HepG2 (cell line): ENCODE data around the gene KIF3A. TPM values are rescaled to one million over a fixed set of nuclear protein-coding genes. Genes with fewer than 3 reads are reported as not detected.

Experiments used
- ATM ChIP-seq: fragments of 450-650 bp; IDR thresholded peaks from 2 replicates; pipeline ENCODE4 v1.7.1; 2017; ENCODE audit warnings: mild to moderate bottlenecking, borderline replicate concordance
- EZH2 ChIP-seq: conservative IDR thresholded peaks from 2 replicates; pipeline ENCODE4 v1.6.1; 2012; ENCODE audit warnings: mild to moderate bottlenecking, low read depth, low read length, moderate library complexity
- GATA4 ChIP-seq: sonication (generic); IDR thresholded peaks from 2 replicates; pipeline ENCODE4 v1.6.1; 2016; ENCODE audit warnings: antibody characterized with exemption, low read depth, borderline replicate concordance
- KDM3A ChIP-seq: IDR thresholded peaks from 2 replicates; pipeline ENCODE4 v1.6.1; 2018; ENCODE audit warnings: low read depth, missing compliant biosample characterization
- MIER2 ChIP-seq: IDR thresholded peaks from 2 replicates; pipeline ENCODE4 v1.6.1; 2016; ENCODE audit warnings: missing biosample characterization, missing genetic modification reagents
- NBN ChIP-seq: fragments of 450-650 bp; conservative IDR thresholded peaks from 2 replicates; pipeline ENCODE4 v1.6.1; 2017
- NFYB ChIP-seq: sonication (generic); formaldehyde crosslinking; IDR thresholded peaks from 2 replicates; pipeline ENCODE4 v1.4.0; 2020; ENCODE audit warnings: missing genetic modification reagents
- NKX3-1 ChIP-seq: sonication (generic); formaldehyde crosslinking; IDR thresholded peaks from 2 replicates; pipeline ENCODE4 v1.5.0; 2020; ENCODE audit warnings: missing genetic modification reagents
- NRL ChIP-seq: sonication (generic); formaldehyde crosslinking; IDR thresholded peaks from 2 replicates; pipeline ENCODE4 v1.5.0; 2020; ENCODE audit warnings: missing genetic modification reagents, mild to moderate bottlenecking, moderate library complexity, borderline replicate concordance
- PAWR ChIP-seq: sonication (generic); formaldehyde crosslinking; IDR thresholded peaks from 2 replicates; pipeline ENCODE4 v1.4.0; 2020; ENCODE audit warnings: missing genetic modification reagents, mild to moderate bottlenecking, borderline replicate concordance
- PRPF4 ChIP-seq: fragments of 200-400 bp; formaldehyde crosslinking; IDR thresholded peaks from 2 replicates; pipeline ENCODE4 v1.6.1; 2016; ENCODE audit warnings: low read length, low read depth; ENCODE audit not compliant: poor library complexity, severe bottlenecking
- SMARCE1 ChIP-seq: fragments of 450-650 bp; IDR thresholded peaks from 2 replicates; pipeline ENCODE4 v1.6.1; 2017; ENCODE audit warnings: borderline replicate concordance
- ZBTB21 ChIP-seq: sonication (generic); formaldehyde crosslinking; IDR thresholded peaks from 2 replicates; pipeline ENCODE4 v1.4.0; 2020; ENCODE audit warnings: missing genetic modification reagents
- ZNF205 ChIP-seq: IDR thresholded peaks from 2 replicates; pipeline ENCODE4 v1.6.1; 2018; ENCODE audit warnings: missing biosample characterization, missing genetic modification reagents
- ZNF207 ChIP-seq: fragments of 450-650 bp; IDR thresholded peaks from 2 replicates; pipeline ENCODE4 v1.6.1; 2016; ENCODE audit warnings: antibody characterized with exemption, borderline replicate concordance
- ZNF557 ChIP-seq: sonication (generic); formaldehyde crosslinking; IDR thresholded peaks from 2 replicates; pipeline ENCODE4 v1.4.0; 2020; ENCODE audit warnings: missing genetic modification reagents
- ZNF577 ChIP-seq: sonication (generic); formaldehyde crosslinking; IDR thresholded peaks from 2 replicates; pipeline ENCODE4 v1.4.0; 2020; ENCODE audit warnings: mild to moderate bottlenecking, low read depth, missing genetic modification reagents, borderline replicate concordance
- ZNF589 ChIP-seq: sonication (generic); formaldehyde crosslinking; conservative IDR thresholded peaks from 2 replicates; pipeline ENCODE4 v1.8.0; 2022; ENCODE audit warnings: mild to moderate bottlenecking, moderate library complexity, missing genetic modification reagents
- polyA plus RNA-seq, 8 experiments: library from polyadenylated mRNA; depleted of rRNA in 3 of 8; stranded (reverse) in 7 of 8; unstranded in 1 of 8; fragments of >200 nt; fragmentation: Illumina TruSeq in 4 of 8; extraction: Trizol in 4 of 8; gene quantifications; 2 replicates each; pipeline versions ENCODE4 v1.2.1 to v1.2.3, GENCODE V29; 2011 to 2016; ENCODE audit warnings: low read depth in 4 of 8, missing spikeins in 1 of 8, mixed read lengths in 1 of 8; ENCODE audit not compliant: insufficient read depth in 1 of 8
- total RNA-seq, 5 experiments: library from RNA; depleted of rRNA; stranded (reverse); fragments of >200 nt; fragmentation: Illumina TruSeq; extraction: Trizol; gene quantifications; 2 replicates each; pipeline ENCODE4 v1.2.3, GENCODE V29; 2016; ENCODE audit warnings: low read depth in 1 of 5
- TF ChIP-seq, protein P1 (sequence below): sonication (generic); formaldehyde crosslinking; IDR thresholded peaks from 2 replicates; pipeline ENCODE4 v1.4.0; 2020; ENCODE audit warnings: low read depth, mild to moderate bottlenecking, missing genetic modification reagents
- TF ChIP-seq, protein P2 (sequence below): sonication (generic); formaldehyde crosslinking; IDR thresholded peaks from 2 replicates; pipeline ENCODE4 v1.5.0; 2020; ENCODE audit warnings: mild to moderate bottlenecking, missing genetic modification reagents, borderline replicate concordance
- TF ChIP-seq, protein P3 (sequence below): sonication (generic); formaldehyde crosslinking; IDR thresholded peaks from 2 replicates; pipeline ENCODE4 v1.4.0; 2020; ENCODE audit warnings: mild to moderate bottlenecking, missing genetic modification reagents

The KIF3A gene
- total and polyA plus RNA-seq, 2 of the 13 experiments (the other 11 are each of a cell fraction or from before 2014, with no cell fraction given), result 2.3 to 8.4 TPM

DNA sequence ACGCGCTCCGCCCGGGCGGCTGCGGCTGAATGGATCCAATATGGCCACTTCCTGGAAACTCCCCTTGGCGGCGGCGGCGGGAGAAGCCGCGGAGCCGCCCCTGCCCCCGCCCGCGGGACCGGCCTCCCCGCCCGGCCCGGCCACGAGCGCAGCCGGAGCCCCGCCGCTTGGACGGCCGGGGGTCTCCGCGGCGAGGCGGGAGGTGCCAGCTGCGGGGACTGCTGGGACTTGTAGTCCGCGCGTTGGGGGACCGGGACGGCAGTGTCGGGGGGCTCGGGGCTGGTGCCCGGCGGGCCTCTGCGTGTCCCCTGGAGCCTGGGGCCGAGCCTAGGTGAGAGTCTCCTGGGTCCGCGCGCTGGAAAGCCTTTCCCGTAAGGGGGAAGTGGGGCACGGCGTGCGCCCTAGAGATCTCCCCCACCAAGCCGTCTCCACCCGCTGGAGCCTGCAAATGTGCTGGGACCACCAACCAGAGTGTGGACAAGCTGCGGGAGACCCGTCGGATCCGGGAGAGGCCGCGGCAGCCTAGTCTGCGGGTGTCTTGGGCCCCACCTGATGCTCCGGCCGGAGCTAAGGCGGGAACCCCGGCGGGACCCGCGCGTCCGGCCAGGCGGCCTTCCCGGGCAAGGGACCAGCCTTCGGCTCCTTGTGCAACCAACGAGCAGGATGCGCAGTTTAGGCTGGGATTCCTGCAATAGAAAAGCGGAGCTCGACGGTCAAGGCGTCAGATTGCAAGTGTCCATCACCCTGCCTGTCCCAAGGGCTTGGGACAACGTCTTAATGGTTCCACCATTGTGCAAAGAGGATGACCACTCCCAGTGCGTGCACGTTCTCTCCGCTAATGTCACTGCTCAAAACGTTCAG is 40.1 kb upstream of the KIF3A start, which contains the start of gene SEPTIN8 (continued):
- TF ChIP-seq NBN (no peak), MIER2 (CRISPR knock-in tag) (no peak), PAWR (CRISPR knock-in tag) (no peak), ATM (no peak), ZNF207 (no peak), ZNF205 (CRISPR knock-in tag) (peak; percentile 58; the same call in 1 of the 2 replicates), ZNF589 (CRISPR knock-in tag) (0 out of 2 replicates have a peak, but pooled peaks have one; percentile 33), PRPF4 (no peak), EZH2 (no peak), NFYB (no peak), KDM3A (no peak), NRL (CRISPR knock-in tag) (peak; percentile 59), ZNF577 (CRISPR knock-in tag) (no peak), ZNF557 (CRISPR knock-in tag) (no peak), ZBTB21 (CRISPR knock-in tag) (no peak), NKX3-1 (CRISPR knock-in tag) (no peak), GATA4 (no peak), SMARCE1 (no peak)
- TF ChIP-seq, protein P1, sequence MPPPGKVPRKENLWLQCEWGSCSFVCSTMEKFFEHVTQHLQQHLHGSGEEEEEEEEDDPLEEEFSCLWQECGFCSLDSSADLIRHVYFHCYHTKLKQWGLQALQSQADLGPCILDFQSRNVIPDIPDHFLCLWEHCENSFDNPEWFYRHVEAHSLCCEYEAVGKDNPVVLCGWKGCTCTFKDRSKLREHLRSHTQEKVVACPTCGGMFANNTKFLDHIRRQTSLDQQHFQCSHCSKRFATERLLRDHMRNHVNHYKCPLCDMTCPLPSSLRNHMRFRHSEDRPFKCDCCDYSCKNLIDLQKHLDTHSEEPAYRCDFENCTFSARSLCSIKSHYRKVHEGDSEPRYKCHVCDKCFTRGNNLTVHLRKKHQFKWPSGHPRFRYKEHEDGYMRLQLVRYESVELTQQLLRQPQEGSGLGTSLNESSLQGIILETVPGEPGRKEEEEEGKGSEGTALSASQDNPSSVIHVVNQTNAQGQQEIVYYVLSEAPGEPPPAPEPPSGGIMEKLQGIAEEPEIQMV (CRISPR knock-in tag), result no peak
- TF ChIP-seq, protein P2, sequence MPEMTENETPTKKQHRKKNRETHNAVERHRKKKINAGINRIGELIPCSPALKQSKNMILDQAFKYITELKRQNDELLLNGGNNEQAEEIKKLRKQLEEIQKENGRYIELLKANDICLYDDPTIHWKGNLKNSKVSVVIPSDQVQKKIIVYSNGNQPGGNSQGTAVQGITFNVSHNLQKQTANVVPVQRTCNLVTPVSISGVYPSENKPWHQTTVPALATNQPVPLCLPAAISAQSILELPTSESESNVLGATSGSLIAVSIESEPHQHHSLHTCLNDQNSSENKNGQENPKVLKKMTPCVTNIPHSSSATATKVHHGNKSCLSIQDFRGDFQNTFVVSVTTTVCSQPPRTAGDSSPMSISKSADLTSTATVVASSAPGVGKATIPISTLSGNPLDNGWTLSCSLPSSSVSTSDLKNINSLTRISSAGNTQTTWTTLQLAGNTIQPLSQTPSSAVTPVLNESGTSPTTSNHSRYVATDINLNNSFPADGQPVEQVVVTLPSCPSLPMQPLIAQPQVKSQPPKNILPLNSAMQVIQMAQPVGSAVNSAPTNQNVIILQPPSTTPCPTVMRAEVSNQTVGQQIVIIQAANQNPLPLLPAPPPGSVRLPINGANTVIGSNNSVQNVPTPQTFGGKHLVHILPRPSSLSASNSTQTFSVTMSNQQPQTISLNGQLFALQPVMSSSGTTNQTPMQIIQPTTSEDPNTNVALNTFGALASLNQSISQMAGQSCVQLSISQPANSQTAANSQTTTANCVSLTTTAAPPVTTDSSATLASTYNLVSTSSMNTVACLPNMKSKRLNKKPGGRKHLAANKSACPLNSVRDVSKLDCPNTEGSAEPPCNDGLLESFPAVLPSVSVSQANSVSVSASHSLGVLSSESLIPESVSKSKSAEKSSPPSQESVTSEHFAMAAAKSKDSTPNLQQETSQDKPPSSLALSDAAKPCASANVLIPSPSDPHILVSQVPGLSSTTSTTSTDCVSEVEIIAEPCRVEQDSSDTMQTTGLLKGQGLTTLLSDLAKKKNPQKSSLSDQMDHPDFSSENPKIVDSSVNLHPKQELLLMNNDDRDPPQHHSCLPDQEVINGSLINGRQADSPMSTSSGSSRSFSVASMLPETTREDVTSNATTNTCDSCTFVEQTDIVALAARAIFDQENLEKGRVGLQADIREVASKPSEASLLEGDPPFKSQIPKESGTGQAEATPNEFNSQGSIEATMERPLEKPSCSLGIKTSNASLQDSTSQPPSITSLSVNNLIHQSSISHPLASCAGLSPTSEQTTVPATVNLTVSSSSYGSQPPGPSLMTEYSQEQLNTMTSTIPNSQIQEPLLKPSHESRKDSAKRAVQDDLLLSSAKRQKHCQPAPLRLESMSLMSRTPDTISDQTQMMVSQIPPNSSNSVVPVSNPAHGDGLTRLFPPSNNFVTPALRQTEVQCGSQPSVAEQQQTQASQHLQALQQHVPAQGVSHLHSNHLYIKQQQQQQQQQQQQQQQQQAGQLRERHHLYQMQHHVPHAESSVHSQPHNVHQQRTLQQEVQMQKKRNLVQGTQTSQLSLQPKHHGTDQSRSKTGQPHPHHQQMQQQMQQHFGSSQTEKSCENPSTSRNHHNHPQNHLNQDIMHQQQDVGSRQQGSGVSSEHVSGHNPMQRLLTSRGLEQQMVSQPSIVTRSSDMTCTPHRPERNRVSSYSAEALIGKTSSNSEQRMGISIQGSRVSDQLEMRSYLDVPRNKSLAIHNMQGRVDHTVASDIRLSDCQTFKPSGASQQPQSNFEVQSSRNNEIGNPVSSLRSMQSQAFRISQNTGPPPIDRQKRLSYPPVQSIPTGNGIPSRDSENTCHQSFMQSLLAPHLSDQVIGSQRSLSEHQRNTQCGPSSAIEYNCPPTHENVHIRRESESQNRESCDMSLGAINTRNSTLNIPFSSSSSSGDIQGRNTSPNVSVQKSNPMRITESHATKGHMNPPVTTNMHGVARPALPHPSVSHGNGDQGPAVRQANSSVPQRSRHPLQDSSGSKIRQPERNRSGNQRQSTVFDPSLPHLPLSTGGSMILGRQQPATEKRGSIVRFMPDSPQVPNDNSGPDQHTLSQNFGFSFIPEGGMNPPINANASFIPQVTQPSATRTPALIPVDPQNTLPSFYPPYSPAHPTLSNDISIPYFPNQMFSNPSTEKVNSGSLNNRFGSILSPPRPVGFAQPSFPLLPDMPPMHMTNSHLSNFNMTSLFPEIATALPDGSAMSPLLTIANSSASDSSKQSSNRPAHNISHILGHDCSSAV (CRISPR knock-in tag), result no peak
- TF ChIP-seq, protein P3, sequence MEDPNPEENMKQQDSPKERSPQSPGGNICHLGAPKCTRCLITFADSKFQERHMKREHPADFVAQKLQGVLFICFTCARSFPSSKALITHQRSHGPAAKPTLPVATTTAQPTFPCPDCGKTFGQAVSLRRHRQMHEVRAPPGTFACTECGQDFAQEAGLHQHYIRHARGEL, result no peak
